Osteocyte (in vitro differentiated cells): ENCODE data around the gene CRY1. TPM values are rescaled to one million over a fixed set of nuclear protein-coding genes. Genes with fewer than 3 reads are reported as not detected.
A peak's percentile ranks its signal among the peaks of the same experiment; 100 is the strongest.

Experiments
- DNase-seq: peaks from one replicate; pipeline ENCODE4 v3.0.0; 2021; ENCODE audit warnings: mixed read lengths; ENCODE audit not compliant: unreplicated experiment; ENCODE audit errors: extremely low spot score
- H3K27ac Mint-ChIP-seq: one replicate; pipeline ENCODE4 v1.8.0; 2021; ENCODE audit warnings: mild to moderate bottlenecking, mixed read lengths; ENCODE audit not compliant: unreplicated experiment
- H3K27me3 Mint-ChIP-seq: one replicate; pipeline ENCODE4 v1.8.0; 2021; ENCODE audit warnings: mixed read lengths; ENCODE audit not compliant: unreplicated experiment
- H3K36me3 Mint-ChIP-seq: one replicate; pipeline ENCODE4 v1.8.0; 2021; ENCODE audit warnings: mixed read lengths; ENCODE audit not compliant: unreplicated experiment
- H3K4me1 Mint-ChIP-seq: one replicate; pipeline ENCODE4 v1.8.0; 2021; ENCODE audit warnings: mixed read lengths; ENCODE audit not compliant: unreplicated experiment
- H3K4me3 Mint-ChIP-seq: one replicate; pipeline ENCODE4 v1.8.0; 2021; ENCODE audit warnings: mild to moderate bottlenecking, moderate library complexity, mixed read lengths; ENCODE audit not compliant: unreplicated experiment
- H3K9me3 Mint-ChIP-seq: one replicate; pipeline ENCODE4 v1.8.0; 2021; ENCODE audit warnings: mixed read lengths; ENCODE audit not compliant: unreplicated experiment
- CTCF ChIP-seq: fragments of 200-600 bp; sonication (generic); IDR thresholded peaks from 2 replicates; pipeline ENCODE4 v1.5.0; 2021; ENCODE audit warnings: antibody characterized with exemption, mild to moderate bottlenecking, moderate library complexity
- long read RNA-seq: library from polyadenylated mRNA; unstranded; transcript quantifications from one replicate; pipeline ENCODE4 v2.0.0, GENCODE V29; 2021
- total RNA-seq: library from RNA; stranded (reverse); gene quantifications from 2 replicates; pipeline ENCODE4 v1.2.1, GENCODE V29; 2021

CRY1 gene
- 20.6 and 25.7 TPM in 2 replicates for total RNA-seq
- long read RNA-seq, transcript CRY1-201 (13 exons, 3,267 nt), result major isoform, 73 of 93 reads
- long read RNA-seq, partial matches to known transcripts, result 10 of 93 reads
- long read RNA-seq, other reads (novel, unspliced or antisense), result 10 of 93 reads

- H3K36me3 Mint-ChIP-seq, result no peaks in the 10 kb centered on the region
- H3K4me1 Mint-ChIP-seq, result peaks cover 10% of the 10 kb centered on the region
- TF ChIP-seq CTCF, result no peak
- H3K27me3 Mint-ChIP-seq, result no peaks in the 10 kb centered on the region
- no peak within 1 kb of the TSS for H3K4me3 Mint-ChIP-seq
- peak; percentile 99 for DNase-seq
- no peak within 1 kb of the TSS for H3K27ac Mint-ChIP-seq
- H3K9me3 Mint-ChIP-seq, result no peaks in the 10 kb centered on the region
Measured at GRCh38 chr12:107093417-107094182, at the start of gene CRY1. Gene CRY1 (minus strand): TSS chr12:107093549. CDS start chr12:107092961, 588 bp downstream.

- no peaks in the 10 kb centered on the region for H3K9me3 Mint-ChIP-seq
- TF ChIP-seq CTCF, result no peak
- H3K27me3 Mint-ChIP-seq, result no peaks in the 10 kb centered on the region
- H3K36me3 Mint-ChIP-seq, result no peaks in the 10 kb centered on the region
- no peak for DNase-seq
- H3K27ac Mint-ChIP-seq, result no peak overlapping the region
- H3K4me1 Mint-ChIP-seq, result no peaks in the 10 kb centered on the region
- no peak overlapping the region for H3K4me3 Mint-ChIP-seq
Measured at GRCh38 chr12:107139787-107140186, 46.4 kb upstream of the CRY1 start.

GRCh38 chr12:107138990-107139389, 45.6 kb upstream of the CRY1 start:
- no peaks in the 10 kb centered on the region for H3K36me3 Mint-ChIP-seq
- no peak for TF ChIP-seq CTCF

GRCh38 chr12:107135177-107135576, 41.8 kb upstream of the CRY1 start:
- no peak overlapping the region for H3K27ac Mint-ChIP-seq
- H3K4me1 Mint-ChIP-seq, result no peaks in the 10 kb centered on the region
- no peak for DNase-seq
- H3K4me3 Mint-ChIP-seq, result no peak overlapping the region
- no peak for TF ChIP-seq CTCF
- peaks cover 8% of the 10 kb centered on the region for H3K27me3 Mint-ChIP-seq
- H3K36me3 Mint-ChIP-seq, result no peaks in the 10 kb centered on the region
- no peaks in the 10 kb centered on the region for H3K9me3 Mint-ChIP-seq

More at GRCh38 chr12:107138990-107139389, 45.6 kb upstream of the CRY1 start:
- no peak overlapping the region for H3K4me3 Mint-ChIP-seq
- H3K27me3 Mint-ChIP-seq, result no peaks in the 10 kb centered on the region
- DNase-seq, result no peak
- H3K9me3 Mint-ChIP-seq, result no peaks in the 10 kb centered on the region
- no peaks in the 10 kb centered on the region for H3K4me1 Mint-ChIP-seq
- no peak overlapping the region for H3K27ac Mint-ChIP-seq

- peak; percentile 21 for TF ChIP-seq CTCF
- DNase-seq, result no peak
- no peak overlapping the region for H3K27ac Mint-ChIP-seq
- peaks cover 8% of the 10 kb centered on the region for H3K27me3 Mint-ChIP-seq
- H3K9me3 Mint-ChIP-seq, result no peaks in the 10 kb centered on the region
- H3K36me3 Mint-ChIP-seq, result no peaks in the 10 kb centered on the region
- no peaks in the 10 kb centered on the region for H3K4me1 Mint-ChIP-seq
- no peak overlapping the region for H3K4me3 Mint-ChIP-seq
Measured at GRCh38 chr12:107134558-107134957, 41.2 kb upstream of the CRY1 start.
